ENCODE results near the gene ZNF614. TPM values are rescaled to one million over a fixed set of nuclear protein-coding genes. Genes with fewer than 3 reads are reported as not detected.

The ZNF614 gene
- total and polyA plus RNA-seq, 9 of the 15 experiments (the other 6 are each of a cell fraction or from before 2014, with no cell fraction given): 4.9 to 16.3 (median 11.4) TPM

DNA sequence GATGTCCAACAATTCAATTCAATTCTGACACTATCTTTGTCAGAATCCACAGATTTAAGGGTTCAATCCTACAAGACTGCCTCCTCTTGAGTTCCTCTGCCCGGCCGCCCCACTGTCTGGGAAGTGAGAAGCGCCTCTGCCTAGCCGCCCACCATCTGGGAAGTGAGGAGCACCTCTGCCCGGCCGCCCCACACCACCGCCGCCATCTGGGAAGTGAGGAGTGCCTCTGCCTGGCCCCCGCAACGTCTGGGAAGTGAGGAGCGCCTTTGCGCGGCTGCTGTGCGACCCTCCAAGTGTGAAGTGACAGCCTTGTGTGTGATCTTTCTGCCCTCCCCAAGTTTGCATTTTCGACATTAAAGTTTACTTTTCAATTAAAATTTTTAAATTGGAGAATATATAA lies 6.0 kb downstream of the ZNF614 start:
- intact Hi-C loops (cut with micrococcal nuclease): no loop called here
- POLR2A ChIA-PET: no interaction called here

More for the DNA sequence above, 6.0 kb downstream of the ZNF614 start:
- Histone ChIP-seq H3K27ac (ENCODE audit: extremely low read depth, low read depth, low read length) (no peak overlapping the region), H4K20me1 (replicated peaks; ENCODE audit: control insufficient read depth, insufficient read depth, low read length) (no peaks in the 10 kb centered on the region), H2AFZ (ENCODE audit: low read depth, low read length) (no peak overlapping the region), H3K79me2 (ENCODE audit: control insufficient read depth, insufficient read depth, low read length) (peaks cover 14% of the 10 kb centered on the region), H3K4me2 (ENCODE audit: insufficient read depth, low read length) (no peak overlapping the region), H3K9ac (ENCODE audit: insufficient read depth in 1 of 2, low read depth in 2 of 2, low read length in 2 of 2) (no peak overlapping the region), H3K9me3 (replicated peaks; ENCODE audit: control insufficient read depth, insufficient read depth, low read depth, low read length) (peaks cover 20% of the 10 kb centered on the region), H3K36me3 (ENCODE audit: control insufficient read depth, insufficient read depth, low read length) (peaks cover 73% of the 10 kb centered on the region), H3K4me1 (replicated peaks in 1 of 2; ENCODE audit: control insufficient read depth in 2 of 2, insufficient read depth in 2 of 2, low read length in 2 of 2) (peaks cover 0 to 2% of the 10 kb centered on the region in 2 experiments; a peak in 2 of 5 replicates), H3K27me3 (ENCODE audit: control insufficient read depth in 2 of 2, insufficient read depth in 2 of 2, low read length in 2 of 2) (no peaks in the 10 kb centered on the region), H3K9me1 (ENCODE audit: control insufficient read depth, insufficient read depth, low read length) (no peaks in the 10 kb centered on the region), H3K4me3 (no peak overlapping the region)
- no peak for DNase-seq (ENCODE audit: extremely low read depth in 1 of 4, low spot score in 3 of 4)
- CTCF ChIA-PET (ENCODE audit: low intra/inter-chr PET ratio): no interaction called here
- FAIRE-seq: no peak
- no peak for ATAC-seq
- in situ Hi-C loops (cut with MboI): no loop called here
- WGBS (ENCODE audit: insufficient coverage, low coverage, missing lambda C conversion rate): 98% methylated on average over 15 of the region's 15 CpGs
- TF ChIP-seq, protein P1, sequence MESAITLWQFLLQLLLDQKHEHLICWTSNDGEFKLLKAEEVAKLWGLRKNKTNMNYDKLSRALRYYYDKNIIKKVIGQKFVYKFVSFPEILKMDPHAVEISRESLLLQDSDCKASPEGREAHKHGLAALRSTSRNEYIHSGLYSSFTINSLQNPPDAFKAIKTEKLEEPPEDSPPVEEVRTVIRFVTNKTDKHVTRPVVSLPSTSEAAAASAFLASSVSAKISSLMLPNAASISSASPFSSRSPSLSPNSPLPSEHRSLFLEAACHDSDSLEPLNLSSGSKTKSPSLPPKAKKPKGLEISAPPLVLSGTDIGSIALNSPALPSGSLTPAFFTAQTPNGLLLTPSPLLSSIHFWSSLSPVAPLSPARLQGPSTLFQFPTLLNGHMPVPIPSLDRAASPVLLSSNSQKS (CRISPR knock-in tag; IDR thresholded peaks at IDR 0.05): no peak
- TF ChIP-seq, protein P2, sequence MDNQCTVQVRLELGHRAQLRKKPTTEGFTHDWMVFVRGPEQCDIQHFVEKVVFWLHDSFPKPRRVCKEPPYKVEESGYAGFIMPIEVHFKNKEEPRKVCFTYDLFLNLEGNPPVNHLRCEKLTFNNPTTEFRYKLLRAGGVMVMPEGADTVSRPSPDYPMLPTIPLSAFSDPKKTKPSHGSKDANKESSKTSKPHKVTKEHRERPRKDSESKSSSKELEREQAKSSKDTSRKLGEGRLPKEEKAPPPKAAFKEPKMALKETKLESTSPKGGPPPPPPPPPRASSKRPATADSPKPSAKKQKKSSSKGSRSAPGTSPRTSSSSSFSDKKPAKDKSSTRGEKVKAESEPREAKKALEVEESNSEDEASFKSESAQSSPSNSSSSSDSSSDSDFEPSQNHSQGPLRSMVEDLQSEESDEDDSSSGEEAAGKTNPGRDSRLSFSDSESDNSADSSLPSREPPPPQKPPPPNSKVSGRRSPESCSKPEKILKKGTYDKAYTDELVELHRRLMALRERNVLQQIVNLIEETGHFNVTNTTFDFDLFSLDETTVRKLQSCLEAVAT (IDR thresholded peaks at IDR 0.05): no peak
- TF ChIP-seq CREM (IDR thresholded peaks at IDR 0.05; ENCODE audit: low read depth) (no peak), POLR2G (IDR thresholded peaks at IDR 0.05; ENCODE audit: low read depth, low read length) (0 out of 2 replicates have a peak, but pooled peaks have one; percentile 17), RBFOX2 (IDR thresholded peaks at IDR 0.05; ENCODE audit: low read depth, low read length) (peak; percentile 41; the same call in 1 of the 2 replicates), ZNF143 (CRISPR knock-in tag; IDR thresholded peaks at IDR 0.05) (no peak), POLR2AphosphoS5 (IDR thresholded peaks at IDR 0.05; ENCODE audit: control insufficient read depth, insufficient read depth, low read depth, low read length) (no peak)
- TF ChIP-seq, protein P3, sequence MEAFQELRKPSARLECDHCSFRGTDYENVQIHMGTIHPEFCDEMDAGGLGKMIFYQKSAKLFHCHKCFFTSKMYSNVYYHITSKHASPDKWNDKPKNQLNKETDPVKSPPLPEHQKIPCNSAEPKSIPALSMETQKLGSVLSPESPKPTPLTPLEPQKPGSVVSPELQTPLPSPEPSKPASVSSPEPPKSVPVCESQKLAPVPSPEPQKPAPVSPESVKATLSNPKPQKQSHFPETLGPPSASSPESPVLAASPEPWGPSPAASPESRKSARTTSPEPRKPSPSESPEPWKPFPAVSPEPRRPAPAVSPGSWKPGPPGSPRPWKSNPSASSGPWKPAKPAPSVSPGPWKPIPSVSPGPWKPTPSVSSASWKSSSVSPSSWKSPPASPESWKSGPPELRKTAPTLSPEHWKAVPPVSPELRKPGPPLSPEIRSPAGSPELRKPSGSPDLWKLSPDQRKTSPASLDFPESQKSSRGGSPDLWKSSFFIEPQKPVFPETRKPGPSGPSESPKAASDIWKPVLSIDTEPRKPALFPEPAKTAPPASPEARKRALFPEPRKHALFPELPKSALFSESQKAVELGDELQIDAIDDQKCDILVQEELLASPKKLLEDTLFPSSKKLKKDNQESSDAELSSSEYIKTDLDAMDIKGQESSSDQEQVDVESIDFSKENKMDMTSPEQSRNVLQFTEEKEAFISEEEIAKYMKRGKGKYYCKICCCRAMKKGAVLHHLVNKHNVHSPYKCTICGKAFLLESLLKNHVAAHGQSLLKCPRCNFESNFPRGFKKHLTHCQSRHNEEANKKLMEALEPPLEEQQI (IDR thresholded peaks at IDR 0.05): no peak
- BruUV-seq (replicated peaks): no TSS peak

Measured in K562 (cell line).